Measurements from ENCODE around the gene CD101. TPM values are rescaled to one million over a fixed set of nuclear protein-coding genes. Genes with fewer than 3 reads are reported as not detected.
A peak's percentile ranks its signal among the peaks of the same experiment; 100 is the strongest.

CD101 gene
- total RNA-seq, 6 donors from 2014 or later: 3.1 to 50.2 (median 11.7) TPM

DNA sequence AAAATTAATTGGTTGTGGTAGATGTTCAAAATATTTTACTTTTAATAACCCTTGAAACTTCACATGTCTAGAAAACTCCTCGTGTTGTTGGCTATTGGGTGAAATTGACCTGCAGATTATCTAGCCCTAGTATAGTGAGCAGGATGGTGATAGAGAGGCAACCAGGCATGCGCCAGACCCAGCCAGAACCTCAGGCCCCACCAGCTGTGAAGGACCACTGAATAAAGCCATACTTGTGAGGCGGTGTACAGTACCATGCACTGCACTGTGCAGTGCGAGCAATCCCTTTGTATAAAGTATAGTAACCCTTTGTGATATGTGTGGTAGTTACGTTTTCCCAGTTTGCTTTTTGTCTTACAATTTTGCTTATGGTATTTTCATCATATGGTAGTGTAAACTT is 67.0 kb downstream of the CD101 start:
- no peaks in the 10 kb centered on the region for H3K4me1 ChIP-seq
- no peaks in the 10 kb centered on the region for H3K9me3 ChIP-seq
- no peak for TF ChIP-seq POLR2AphosphoS5 (IDR thresholded peaks at IDR 0.05)
- no peak for TF ChIP-seq POLR2A (IDR thresholded peaks at IDR 0.05)
- TF ChIP-seq EP300 (IDR thresholded peaks at IDR 0.05): no peak
- TF ChIP-seq, protein P1, sequence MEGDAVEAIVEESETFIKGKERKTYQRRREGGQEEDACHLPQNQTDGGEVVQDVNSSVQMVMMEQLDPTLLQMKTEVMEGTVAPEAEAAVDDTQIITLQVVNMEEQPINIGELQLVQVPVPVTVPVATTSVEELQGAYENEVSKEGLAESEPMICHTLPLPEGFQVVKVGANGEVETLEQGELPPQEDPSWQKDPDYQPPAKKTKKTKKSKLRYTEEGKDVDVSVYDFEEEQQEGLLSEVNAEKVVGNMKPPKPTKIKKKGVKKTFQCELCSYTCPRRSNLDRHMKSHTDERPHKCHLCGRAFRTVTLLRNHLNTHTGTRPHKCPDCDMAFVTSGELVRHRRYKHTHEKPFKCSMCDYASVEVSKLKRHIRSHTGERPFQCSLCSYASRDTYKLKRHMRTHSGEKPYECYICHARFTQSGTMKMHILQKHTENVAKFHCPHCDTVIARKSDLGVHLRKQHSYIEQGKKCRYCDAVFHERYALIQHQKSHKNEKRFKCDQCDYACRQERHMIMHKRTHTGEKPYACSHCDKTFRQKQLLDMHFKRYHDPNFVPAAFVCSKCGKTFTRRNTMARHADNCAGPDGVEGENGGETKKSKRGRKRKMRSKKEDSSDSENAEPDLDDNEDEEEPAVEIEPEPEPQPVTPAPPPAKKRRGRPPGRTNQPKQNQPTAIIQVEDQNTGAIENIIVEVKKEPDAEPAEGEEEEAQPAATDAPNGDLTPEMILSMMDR (IDR thresholded peaks at IDR 0.05): no peak
- no peak overlapping the region for H3K4me3 ChIP-seq
- no peak for DNase-seq
- peak in 1 of 2 donors; percentile 26 for ATAC-seq (ENCODE audit: low FRiP score in 2 of 2)
- no peaks in the 10 kb centered on the region for H3K36me3 ChIP-seq
- 94% methylated on average over 5 of the region's 5 CpGs for WGBS, 2 donors
- no peaks in the 10 kb centered on the region for H3K27me3 ChIP-seq
- H3K27ac ChIP-seq: no peak overlapping the region

GRCh38 chr1:117069220-117069844 is 67.8 kb downstream of the CD101 start:
- ATAC-seq (ENCODE audit: low FRiP score in 2 of 2) (no peak), DNase-seq (no peak)
- TF ChIP-seq POLR2A (IDR thresholded peaks at IDR 0.05) (no peak), EP300 (IDR thresholded peaks at IDR 0.05) (no peak), POLR2AphosphoS5 (IDR thresholded peaks at IDR 0.05) (no peak)
- TF ChIP-seq, protein P1 (IDR thresholded peaks at IDR 0.05): no peak
- Histone ChIP-seq H3K9me3 (no peaks in the 10 kb centered on the region), H3K36me3 (no peaks in the 10 kb centered on the region), H3K27me3 (no peaks in the 10 kb centered on the region), H3K4me1 (no peaks in the 10 kb centered on the region), H3K27ac (no peak overlapping the region), H3K4me3 (no peak overlapping the region)
- WGBS, 2 donors: 88 to 92% methylated on average over 4 of the region's 4 CpGs

- TF ChIP-seq POLR2A (IDR thresholded peaks at IDR 0.05) (no peak), POLR2AphosphoS5 (IDR thresholded peaks at IDR 0.05) (no peak), EP300 (IDR thresholded peaks at IDR 0.05) (no peak)
- TF ChIP-seq, protein P1 (IDR thresholded peaks at IDR 0.05): no peak
- WGBS, 2 donors: 84% methylated on average over 2 of the region's 2 CpGs
- H3K4me1 ChIP-seq: no peaks in the 10 kb centered on the region
- no peak for ATAC-seq (ENCODE audit: low FRiP score in 2 of 2)
- H3K27me3 ChIP-seq: no peaks in the 10 kb centered on the region
- peaks cover 0 to 4% (median 2%) of the 10 kb centered on the region in 4 donors for H3K36me3 ChIP-seq
- no peak overlapping the region for H3K27ac ChIP-seq
- no peak overlapping the region for H3K4me3 ChIP-seq
- DNase-seq: no peak
- H3K9me3 ChIP-seq: no peaks in the 10 kb centered on the region
Measured at GRCh38 chr1:117070124-117070523, 68.6 kb downstream of the CD101 start.

DNA sequence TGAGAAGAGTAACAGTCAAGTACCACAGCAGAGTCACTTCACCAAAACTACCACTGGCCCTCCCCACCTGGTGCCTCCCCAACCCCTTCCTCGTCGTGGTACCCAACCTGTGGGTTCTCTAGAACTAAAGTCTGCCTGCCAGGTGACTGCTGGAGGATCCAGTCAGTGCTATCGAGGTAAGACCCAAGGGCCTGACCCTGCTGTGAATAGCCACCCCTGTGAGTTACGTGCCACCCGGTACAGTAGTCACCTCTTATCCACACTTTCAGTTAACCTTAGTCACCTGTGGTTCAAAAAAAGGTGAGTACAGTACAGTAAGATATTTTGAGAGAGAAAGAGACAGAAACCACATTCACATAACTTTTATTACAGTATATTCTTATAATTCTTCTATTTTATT is 75.1 kb downstream of the CD101 start:
- WGBS, 2 donors: 96 to 99% methylated on average over 5 of the region's 5 CpGs
- Histone ChIP-seq H3K27me3 (no peaks in the 10 kb centered on the region), H3K36me3 (peaks cover 13 to 63% (median 37%) of the 10 kb centered on the region in 4 donors), H3K27ac (no peak overlapping the region), H3K9me3 (no peaks in the 10 kb centered on the region), H3K4me3 (no peak overlapping the region), H3K4me1 (no peaks in the 10 kb centered on the region)
- TF ChIP-seq POLR2A (IDR thresholded peaks at IDR 0.05) (no peak), POLR2AphosphoS5 (IDR thresholded peaks at IDR 0.05) (no peak), EP300 (IDR thresholded peaks at IDR 0.05) (no peak)
- TF ChIP-seq, protein P1 (IDR thresholded peaks at IDR 0.05): no peak
- ATAC-seq (ENCODE audit: low FRiP score in 2 of 2) (no peak), DNase-seq (no peak)

DNA sequence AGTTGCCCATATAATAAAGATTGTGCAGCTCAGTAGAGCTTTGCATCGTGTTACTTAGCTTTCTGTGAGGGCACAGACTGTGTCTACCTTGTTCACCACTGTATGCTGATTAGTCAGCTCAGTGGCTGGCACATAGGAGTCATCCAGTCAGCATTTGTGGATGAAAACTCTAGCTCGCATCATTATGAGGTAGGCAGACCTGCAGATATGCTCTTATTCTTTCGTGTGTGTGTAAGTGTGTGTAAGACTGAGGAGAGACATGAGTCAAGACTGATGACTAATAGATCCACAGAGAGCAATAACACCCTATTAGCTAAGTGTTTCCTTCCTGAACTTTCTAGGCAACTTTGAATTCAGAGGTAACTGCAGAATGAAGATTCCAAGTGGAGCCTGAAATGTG is 75.7 kb downstream of the CD101 start:
- H3K9me3 ChIP-seq: no peaks in the 10 kb centered on the region
- H3K27me3 ChIP-seq: no peaks in the 10 kb centered on the region
- no peak for TF ChIP-seq POLR2AphosphoS5 (IDR thresholded peaks at IDR 0.05)
- TF ChIP-seq, protein P1 (IDR thresholded peaks at IDR 0.05): no peak
- no peak for TF ChIP-seq POLR2A (IDR thresholded peaks at IDR 0.05)
- no peak for TF ChIP-seq EP300 (IDR thresholded peaks at IDR 0.05)
- no peak overlapping the region for H3K27ac ChIP-seq
- no peaks in the 10 kb centered on the region for H3K4me1 ChIP-seq
- WGBS, 2 donors: 55 to 58% methylated on average over 3 of the region's 3 CpGs
- DNase-seq: no peak
- peaks cover 13 to 69% (median 41%) of the 10 kb centered on the region in 4 donors for H3K36me3 ChIP-seq
- peak in 1 of 2 donors; percentile 35 for ATAC-seq (ENCODE audit: low FRiP score in 2 of 2)
- no peak overlapping the region for H3K4me3 ChIP-seq
